Neural cell (in vitro differentiated cells): Measurements from ENCODE around the gene ACAA2. TPM values are rescaled to one million over a fixed set of nuclear protein-coding genes. Genes with fewer than 3 reads are reported as not detected.

ENCODE experiments used
- H2AFZ ChIP-seq: fragments of 200-600, 300-800 bp; sonication (generic), shearing (Covaris generic); 2 replicates; pipeline ENCODE4 v1.6.0; 2014; ENCODE audit warnings: low read depth, mild to moderate bottlenecking, antibody characterized with exemption, low read length, moderate library complexity
- H3F3A ChIP-seq: fragments of 200-600 bp; shearing (Covaris generic); 2 replicates; pipeline ENCODE4 v1.6.1; 2016; ENCODE audit warnings: mild to moderate bottlenecking, moderate library complexity, mixed read lengths, antibody characterized with exemption, low read length; ENCODE audit not compliant: insufficient read depth, poor library complexity, severe bottlenecking
- H3K27ac ChIP-seq: fragments of 200-600, 300-800 bp; sonication (generic), shearing (Covaris generic); 2 replicates; pipeline ENCODE4 v1.5.1; 2014; ENCODE audit warnings: mild to moderate bottlenecking, low read length, moderate library complexity
- H3K27me3 ChIP-seq: fragments of 300-800, 200-600 bp; sonication (generic), shearing (Covaris generic); 2 replicates; pipeline ENCODE4 v1.6.0; 2014; ENCODE audit warnings: mild to moderate bottlenecking, low read depth, low read length, moderate library complexity; ENCODE audit not compliant: insufficient read depth
- H3K36me3 ChIP-seq: fragments of 300-800, 200-600 bp; sonication (generic), shearing (Covaris generic); 2 replicates; pipeline ENCODE4 v1.5.1; 2014; ENCODE audit warnings: mild to moderate bottlenecking, antibody characterized with exemption, low read length, moderate library complexity; ENCODE audit not compliant: insufficient read depth
- H3K4me2 ChIP-seq: fragments of 300-800, 200-600 bp; sonication (generic), shearing (Covaris generic); 2 replicates; pipeline ENCODE4 v1.6.0; 2014; ENCODE audit warnings: mild to moderate bottlenecking, low read length
- H3K4me3 ChIP-seq: fragments of 300-800, 200-600 bp; sonication (generic), shearing (Covaris generic); 2 replicates; pipeline ENCODE4 v1.5.1; 2014; ENCODE audit warnings: mild to moderate bottlenecking, low read length, moderate library complexity
- H3K79me2 ChIP-seq: fragments of 200-600 bp; shearing (Covaris generic); replicated peaks from 2 replicates; pipeline ENCODE4 v1.6.0; 2014; ENCODE audit warnings: mild to moderate bottlenecking, low read length, moderate library complexity; ENCODE audit not compliant: insufficient read depth
- H3K9ac ChIP-seq: fragments of 300-800, 200-600 bp; sonication (generic), shearing (Covaris generic); 2 replicates; pipeline ENCODE4 v1.6.1; 2016; ENCODE audit warnings: mild to moderate bottlenecking, low read length, mixed read lengths
- H3K9me2 ChIP-seq: fragments of 200-600 bp; shearing (Covaris generic); 2 replicates; pipeline ENCODE4 v1.6.1; 2016; ENCODE audit warnings: mild to moderate bottlenecking, low read length, mixed read lengths; ENCODE audit not compliant: insufficient read depth
- H3K9me3 ChIP-seq: fragments of 200-600, 300-800 bp; sonication (generic), shearing (Covaris generic); 2 replicates; pipeline ENCODE4 v1.6.1; 2016; ENCODE audit warnings: mild to moderate bottlenecking, mixed run types, low read length, moderate library complexity, mixed read lengths
- H4K20me1 ChIP-seq: fragments of 200-600 bp; shearing (Covaris generic); 2 replicates; pipeline ENCODE4 v1.6.1; 2016; ENCODE audit warnings: mild to moderate bottlenecking, mixed run types; ENCODE audit not compliant: insufficient read depth
- EP300 ChIP-seq: fragments of 450-650 bp; conservative IDR thresholded peaks from 2 replicates; pipeline ENCODE4 v1.6.1; 2014; ENCODE audit warnings: antibody characterized with exemption, mild to moderate bottlenecking, moderate library complexity; ENCODE audit not compliant: poor library complexity, severe bottlenecking
- EZH2 ChIP-seq: fragments of 200-600, 300-800 bp; shearing (Covaris generic), sonication (generic); IDR thresholded peaks from 2 replicates; pipeline ENCODE4 v1.6.1; 2014; ENCODE audit warnings: antibody characterized with exemption, low read length, borderline replicate concordance, mild to moderate bottlenecking; ENCODE audit not compliant: insufficient read depth, poor library complexity, severe bottlenecking
- MXI1 ChIP-seq: fragments of 450-650 bp; conservative IDR thresholded peaks from 2 replicates; pipeline ENCODE4 v1.6.1; 2014; ENCODE audit warnings: antibody characterized with exemption, mild to moderate bottlenecking; ENCODE audit not compliant: poor library complexity, severe bottlenecking
- POLR2AphosphoS5 ChIP-seq: IDR thresholded peaks from 2 replicates; pipeline ENCODE4 v1.6.1; 2012
- RAD21 ChIP-seq: fragments of 450-650 bp; conservative IDR thresholded peaks from 2 replicates; pipeline ENCODE4 v1.6.1; 2014; ENCODE audit warnings: antibody characterized with exemption, mild to moderate bottlenecking, moderate library complexity
- SMC3 ChIP-seq: fragments of 450-650 bp; conservative IDR thresholded peaks from 2 replicates; pipeline ENCODE4 v1.6.1; 2014; ENCODE audit warnings: antibody characterized with exemption, mild to moderate bottlenecking, moderate library complexity; ENCODE audit not compliant: poor library complexity
- TAF1 ChIP-seq: IDR thresholded peaks from 2 replicates; pipeline ENCODE4 v1.6.1; 2012; ENCODE audit warnings: low read depth
- polyA plus RNA-seq: library from polyadenylated mRNA; depleted of rRNA; stranded (reverse); fragments of >200 nt; gene quantifications from 2 replicates; pipeline ENCODE4 v1.2.3, GENCODE V29; 2014
- TF ChIP-seq, protein P1 (sequence below): IDR thresholded peaks from 2 replicates; pipeline ENCODE4 v1.6.1; 2012; ENCODE audit warnings: borderline replicate concordance
- TF ChIP-seq, protein P2 (sequence below): fragments of 450-650 bp; IDR thresholded peaks from 2 replicates; pipeline ENCODE4 v1.5.1; 2014; ENCODE audit warnings: antibody characterized with exemption, mild to moderate bottlenecking, moderate library complexity; ENCODE audit not compliant: poor library complexity, severe bottlenecking

ACAA2 gene
- polyA plus RNA-seq, 1 donor from 2014 or later = 6.3 TPM

DNA sequence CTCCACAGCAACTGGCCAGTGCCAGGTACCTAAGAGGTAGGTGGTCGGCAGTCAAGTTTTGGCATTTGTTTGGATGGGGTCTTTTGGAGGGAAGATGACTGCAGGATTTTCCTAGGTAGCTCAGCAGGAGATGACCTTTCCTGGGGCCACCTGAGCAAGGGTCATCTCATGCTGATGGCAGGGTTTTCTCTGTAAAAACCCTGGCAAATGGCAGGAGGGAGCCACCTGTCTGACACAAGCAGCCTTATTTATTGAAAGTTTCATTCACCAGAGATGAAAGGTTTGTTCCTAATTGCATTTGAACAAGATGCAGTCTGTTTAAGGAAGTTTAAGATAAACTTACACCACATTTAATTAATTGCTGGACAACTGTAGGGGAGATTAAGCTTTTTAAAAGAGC is 31.6 kb upstream of the ACAA2 start:
- Histone ChIP-seq H3K4me2 (no peak overlapping the region), H4K20me1 (no peaks in the 10 kb centered on the region), H3K27ac (no peak overlapping the region), H3K4me3 (no peak overlapping the region), H3K9ac (no peak overlapping the region), H3F3A (no peaks in the 10 kb centered on the region), H3K36me3 (no peaks in the 10 kb centered on the region), H2AFZ (no peak overlapping the region), H3K27me3 (no peaks in the 10 kb centered on the region), H3K9me3 (no peaks in the 10 kb centered on the region), H3K9me2 (no peaks in the 10 kb centered on the region), H3K79me2 (no peaks in the 10 kb centered on the region)
- TF ChIP-seq RAD21 (no peak), TAF1 (no peak), POLR2AphosphoS5 (no peak), SMC3 (no peak), EP300 (no peak)

DNA sequence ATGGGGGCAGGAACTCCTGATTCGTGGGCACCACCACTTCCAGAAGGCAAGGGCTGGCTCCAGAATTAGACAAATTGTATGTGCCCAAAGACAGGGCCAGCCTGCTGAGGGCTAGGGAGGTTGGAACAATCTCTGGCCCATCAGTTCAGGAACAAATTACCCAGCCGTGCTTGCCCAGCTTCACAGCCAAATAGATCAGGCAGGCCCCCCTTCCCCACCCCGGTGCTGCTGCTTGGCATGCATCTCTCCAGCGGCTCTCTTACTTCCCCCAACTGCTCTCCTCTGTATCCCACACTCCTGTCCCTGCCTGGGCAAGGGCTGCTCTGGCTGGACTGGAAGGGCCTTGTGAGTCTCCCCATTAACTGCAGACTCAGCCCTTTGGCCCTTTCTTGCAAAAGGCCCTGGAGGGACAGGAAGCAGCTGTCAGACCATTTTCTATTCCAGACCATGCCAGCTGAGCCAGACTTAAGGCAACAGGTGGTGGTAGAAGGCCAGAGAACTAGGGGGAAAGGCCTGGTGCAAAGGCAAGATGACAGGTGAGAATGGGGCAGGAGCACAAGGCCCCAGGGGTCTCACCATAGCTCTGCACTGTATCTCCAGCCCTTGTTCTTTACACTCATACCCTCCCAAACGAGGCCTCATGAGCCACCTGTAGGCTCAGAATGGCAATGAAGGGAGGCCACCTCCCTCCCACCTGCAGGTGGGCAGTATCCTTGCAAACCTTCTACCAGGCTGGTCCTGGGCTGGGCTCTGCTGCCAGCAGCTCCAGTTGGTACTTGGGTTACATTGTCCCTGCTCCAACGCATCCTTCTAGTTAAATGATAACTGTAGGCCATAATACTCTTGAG is 30.7 kb upstream of the ACAA2 start:
- Histone ChIP-seq H3K4me3 (no peak overlapping the region), H3F3A (no peaks in the 10 kb centered on the region), H3K9ac (no peak overlapping the region), H3K36me3 (no peaks in the 10 kb centered on the region), H2AFZ (no peak overlapping the region), H3K79me2 (no peaks in the 10 kb centered on the region), H4K20me1 (no peaks in the 10 kb centered on the region), H3K27me3 (no peaks in the 10 kb centered on the region), H3K9me3 (no peaks in the 10 kb centered on the region), H3K27ac (no peak overlapping the region), H3K9me2 (no peaks in the 10 kb centered on the region), H3K4me2 (no peak overlapping the region)
- TF ChIP-seq MXI1 = no peak
- no peak for TF ChIP-seq RAD21
- no peak for TF ChIP-seq TAF1
- TF ChIP-seq, protein P1, sequence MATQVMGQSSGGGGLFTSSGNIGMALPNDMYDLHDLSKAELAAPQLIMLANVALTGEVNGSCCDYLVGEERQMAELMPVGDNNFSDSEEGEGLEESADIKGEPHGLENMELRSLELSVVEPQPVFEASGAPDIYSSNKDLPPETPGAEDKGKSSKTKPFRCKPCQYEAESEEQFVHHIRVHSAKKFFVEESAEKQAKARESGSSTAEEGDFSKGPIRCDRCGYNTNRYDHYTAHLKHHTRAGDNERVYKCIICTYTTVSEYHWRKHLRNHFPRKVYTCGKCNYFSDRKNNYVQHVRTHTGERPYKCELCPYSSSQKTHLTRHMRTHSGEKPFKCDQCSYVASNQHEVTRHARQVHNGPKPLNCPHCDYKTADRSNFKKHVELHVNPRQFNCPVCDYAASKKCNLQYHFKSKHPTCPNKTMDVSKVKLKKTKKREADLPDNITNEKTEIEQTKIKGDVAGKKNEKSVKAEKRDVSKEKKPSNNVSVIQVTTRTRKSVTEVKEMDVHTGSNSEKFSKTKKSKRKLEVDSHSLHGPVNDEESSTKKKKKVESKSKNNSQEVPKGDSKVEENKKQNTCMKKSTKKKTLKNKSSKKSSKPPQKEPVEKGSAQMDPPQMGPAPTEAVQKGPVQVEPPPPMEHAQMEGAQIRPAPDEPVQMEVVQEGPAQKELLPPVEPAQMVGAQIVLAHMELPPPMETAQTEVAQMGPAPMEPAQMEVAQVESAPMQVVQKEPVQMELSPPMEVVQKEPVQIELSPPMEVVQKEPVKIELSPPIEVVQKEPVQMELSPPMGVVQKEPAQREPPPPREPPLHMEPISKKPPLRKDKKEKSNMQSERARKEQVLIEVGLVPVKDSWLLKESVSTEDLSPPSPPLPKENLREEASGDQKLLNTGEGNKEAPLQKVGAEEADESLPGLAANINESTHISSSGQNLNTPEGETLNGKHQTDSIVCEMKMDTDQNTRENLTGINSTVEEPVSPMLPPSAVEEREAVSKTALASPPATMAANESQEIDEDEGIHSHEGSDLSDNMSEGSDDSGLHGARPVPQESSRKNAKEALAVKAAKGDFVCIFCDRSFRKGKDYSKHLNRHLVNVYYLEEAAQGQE = no peak
- TF ChIP-seq SMC3 = no peak
- no peak for TF ChIP-seq EZH2
- TF ChIP-seq, protein P2, sequence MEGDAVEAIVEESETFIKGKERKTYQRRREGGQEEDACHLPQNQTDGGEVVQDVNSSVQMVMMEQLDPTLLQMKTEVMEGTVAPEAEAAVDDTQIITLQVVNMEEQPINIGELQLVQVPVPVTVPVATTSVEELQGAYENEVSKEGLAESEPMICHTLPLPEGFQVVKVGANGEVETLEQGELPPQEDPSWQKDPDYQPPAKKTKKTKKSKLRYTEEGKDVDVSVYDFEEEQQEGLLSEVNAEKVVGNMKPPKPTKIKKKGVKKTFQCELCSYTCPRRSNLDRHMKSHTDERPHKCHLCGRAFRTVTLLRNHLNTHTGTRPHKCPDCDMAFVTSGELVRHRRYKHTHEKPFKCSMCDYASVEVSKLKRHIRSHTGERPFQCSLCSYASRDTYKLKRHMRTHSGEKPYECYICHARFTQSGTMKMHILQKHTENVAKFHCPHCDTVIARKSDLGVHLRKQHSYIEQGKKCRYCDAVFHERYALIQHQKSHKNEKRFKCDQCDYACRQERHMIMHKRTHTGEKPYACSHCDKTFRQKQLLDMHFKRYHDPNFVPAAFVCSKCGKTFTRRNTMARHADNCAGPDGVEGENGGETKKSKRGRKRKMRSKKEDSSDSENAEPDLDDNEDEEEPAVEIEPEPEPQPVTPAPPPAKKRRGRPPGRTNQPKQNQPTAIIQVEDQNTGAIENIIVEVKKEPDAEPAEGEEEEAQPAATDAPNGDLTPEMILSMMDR = no peak
- TF ChIP-seq POLR2AphosphoS5 = no peak
- TF ChIP-seq EP300 = no peak
